ENCODE measurements around the gene TMEM121.

- TF ChIP-seq, protein P1, sequence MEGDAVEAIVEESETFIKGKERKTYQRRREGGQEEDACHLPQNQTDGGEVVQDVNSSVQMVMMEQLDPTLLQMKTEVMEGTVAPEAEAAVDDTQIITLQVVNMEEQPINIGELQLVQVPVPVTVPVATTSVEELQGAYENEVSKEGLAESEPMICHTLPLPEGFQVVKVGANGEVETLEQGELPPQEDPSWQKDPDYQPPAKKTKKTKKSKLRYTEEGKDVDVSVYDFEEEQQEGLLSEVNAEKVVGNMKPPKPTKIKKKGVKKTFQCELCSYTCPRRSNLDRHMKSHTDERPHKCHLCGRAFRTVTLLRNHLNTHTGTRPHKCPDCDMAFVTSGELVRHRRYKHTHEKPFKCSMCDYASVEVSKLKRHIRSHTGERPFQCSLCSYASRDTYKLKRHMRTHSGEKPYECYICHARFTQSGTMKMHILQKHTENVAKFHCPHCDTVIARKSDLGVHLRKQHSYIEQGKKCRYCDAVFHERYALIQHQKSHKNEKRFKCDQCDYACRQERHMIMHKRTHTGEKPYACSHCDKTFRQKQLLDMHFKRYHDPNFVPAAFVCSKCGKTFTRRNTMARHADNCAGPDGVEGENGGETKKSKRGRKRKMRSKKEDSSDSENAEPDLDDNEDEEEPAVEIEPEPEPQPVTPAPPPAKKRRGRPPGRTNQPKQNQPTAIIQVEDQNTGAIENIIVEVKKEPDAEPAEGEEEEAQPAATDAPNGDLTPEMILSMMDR (IDR thresholded peaks at IDR 0.05; ENCODE audit: low read depth, low read length, poor library complexity, severe bottlenecking): no peak
- TF ChIP-seq EZH2phosphoT487 (IDR thresholded peaks at IDR 0.05; ENCODE audit: borderline replicate concordance, low read length): no peak
These were observed 8.2 kb downstream of the TMEM121 start for GRCh38 chr14:105534586-105534985.
